HEK293 (cell line): ENCODE data around the gene WHRN.
A peak's percentile ranks its signal among the peaks of the same experiment; 100 is the strongest.

Experiments used
- BCL11B ChIP-seq: fragments of 450-650 bp; formaldehyde crosslinking; IDR thresholded peaks from 2 replicates; pipeline ENCODE4 v1.5.1; 2016; ENCODE audit warnings: low read depth, missing biosample characterization, missing genetic modification characterization
- GLI4 ChIP-seq: fragments of 450-650 bp; formaldehyde crosslinking; IDR thresholded peaks from 2 replicates; pipeline ENCODE4 v1.5.1; 2016; ENCODE audit warnings: missing biosample characterization, missing genetic modification characterization
- HOXA7 ChIP-seq: sonication (generic); formaldehyde crosslinking; IDR thresholded peaks from 2 replicates; pipeline ENCODE4 v1.8.1; 2022; ENCODE audit warnings: missing genetic modification reagents, borderline replicate concordance
- KLF10 ChIP-seq: fragments of 450-650 bp; IDR thresholded peaks from 2 replicates; pipeline ENCODE4 v1.5.1; 2018; ENCODE audit warnings: missing biosample characterization, mild to moderate bottlenecking, missing genetic modification characterization
- OSR2 ChIP-seq: fragments of 450-650 bp; formaldehyde crosslinking; IDR thresholded peaks from 2 replicates; pipeline ENCODE4 v1.5.1; 2016; ENCODE audit warnings: missing biosample characterization, missing genetic modification characterization
- PRDM6 ChIP-seq: fragments of 450-650 bp; formaldehyde crosslinking; IDR thresholded peaks from 2 replicates; pipeline ENCODE4 v1.5.1; 2017; ENCODE audit warnings: missing biosample characterization, missing genetic modification characterization
- RBAK ChIP-seq: fragments of 450-650 bp; formaldehyde crosslinking; IDR thresholded peaks from 2 replicates; pipeline ENCODE4 v1.5.1; 2016; ENCODE audit warnings: missing biosample characterization, missing genetic modification characterization
- REPIN1 ChIP-seq: fragments of 450-650 bp; formaldehyde crosslinking; IDR thresholded peaks from 2 replicates; pipeline ENCODE4 v1.5.1; 2017; ENCODE audit warnings: missing biosample characterization, missing genetic modification characterization, low read depth
- ZBTB17 ChIP-seq: fragments of 450-650 bp; formaldehyde crosslinking; IDR thresholded peaks from 2 replicates; pipeline ENCODE4 v1.5.1; 2016; ENCODE audit warnings: missing biosample characterization, missing genetic modification characterization
- ZBTB44 ChIP-seq: fragments of 450-650 bp; IDR thresholded peaks from 2 replicates; pipeline ENCODE4 v1.5.1; 2018; ENCODE audit warnings: missing biosample characterization, mild to moderate bottlenecking, missing genetic modification characterization
- ZFHX2 ChIP-seq: fragments of 450-650 bp; formaldehyde crosslinking; conservative IDR thresholded peaks from 2 replicates; pipeline ENCODE4 v1.5.1; 2016; ENCODE audit warnings: missing biosample characterization, missing genetic modification characterization
- ZNF114 ChIP-seq: fragments of 450-650 bp; formaldehyde crosslinking; IDR thresholded peaks from 2 replicates; pipeline ENCODE4 v1.5.0; 2017; ENCODE audit warnings: missing biosample characterization, missing genetic modification characterization
- ZNF169 ChIP-seq: fragments of 450-650 bp; formaldehyde crosslinking; IDR thresholded peaks from 2 replicates; pipeline ENCODE4 v1.5.1; 2016; ENCODE audit warnings: missing biosample characterization, missing genetic modification characterization
- ZNF174 ChIP-seq: fragments of 450-650 bp; formaldehyde crosslinking; IDR thresholded peaks from 2 replicates; pipeline ENCODE4 v1.5.0; 2017; ENCODE audit warnings: missing biosample characterization, mild to moderate bottlenecking, missing genetic modification characterization
- ZNF18 ChIP-seq: fragments of 450-650 bp; formaldehyde crosslinking; IDR thresholded peaks from 2 replicates; pipeline ENCODE4 v1.5.1; 2016; ENCODE audit warnings: missing biosample characterization, missing genetic modification characterization
- ZNF280D ChIP-seq: fragments of 450-650 bp; formaldehyde crosslinking; IDR thresholded peaks from 2 replicates; pipeline ENCODE4 v1.5.1; 2016; ENCODE audit warnings: missing biosample characterization, missing genetic modification characterization
- ZNF292 ChIP-seq: fragments of 450-650 bp; formaldehyde crosslinking; IDR thresholded peaks from 2 replicates; pipeline ENCODE4 v1.5.1; 2016; ENCODE audit warnings: low read depth, missing biosample characterization, missing genetic modification characterization, borderline replicate concordance
- ZNF302 ChIP-seq: fragments of 450-650 bp; formaldehyde crosslinking; IDR thresholded peaks from 2 replicates; pipeline ENCODE4 v1.5.1; 2016; ENCODE audit warnings: missing biosample characterization, missing genetic modification characterization, low read depth
- ZNF311 ChIP-seq: fragments of 450-650 bp; formaldehyde crosslinking; IDR thresholded peaks from 2 replicates; pipeline ENCODE4 v1.5.1; 2017; ENCODE audit warnings: missing biosample characterization, missing genetic modification characterization, borderline replicate concordance
- ZNF37A ChIP-seq: fragments of 450-650 bp; IDR thresholded peaks from 2 replicates; pipeline ENCODE4 v1.5.1; 2018; ENCODE audit warnings: missing biosample characterization, missing genetic modification characterization
- ZNF398 ChIP-seq: fragments of 450-650 bp; formaldehyde crosslinking; IDR thresholded peaks from 2 replicates; pipeline ENCODE4 v1.5.1; 2017; ENCODE audit warnings: missing biosample characterization, missing genetic modification characterization
- ZNF560 ChIP-seq: fragments of 450-650 bp; formaldehyde crosslinking; IDR thresholded peaks from 2 replicates; pipeline ENCODE4 v1.5.1; 2017; ENCODE audit warnings: missing biosample characterization, missing genetic modification characterization, borderline replicate concordance
- ZNF596 ChIP-seq: fragments of 450-650 bp; IDR thresholded peaks from 2 replicates; pipeline ENCODE4 v1.5.0; 2018; ENCODE audit warnings: missing biosample characterization, mild to moderate bottlenecking, missing genetic modification characterization, moderate library complexity
- ZNF626 ChIP-seq: fragments of 450-650 bp; sonication (Bioruptor Pico); formaldehyde crosslinking; IDR thresholded peaks from 2 replicates; pipeline ENCODE4 v1.5.1; 2018; ENCODE audit warnings: missing biosample characterization, missing genetic modification characterization, inconsistent platforms
- ZNF670 ChIP-seq: fragments of 450-650 bp; formaldehyde crosslinking; IDR thresholded peaks from 2 replicates; pipeline ENCODE4 v1.5.1; 2016; ENCODE audit warnings: missing biosample characterization, missing genetic modification characterization, low read depth
- ZNF747 ChIP-seq: fragments of 450-650 bp; formaldehyde crosslinking; IDR thresholded peaks from 2 replicates; pipeline ENCODE4 v1.5.1; 2016; ENCODE audit warnings: missing biosample characterization, missing genetic modification characterization
- ZNF843 ChIP-seq: fragments of 450-650 bp; formaldehyde crosslinking; IDR thresholded peaks from 2 replicates; pipeline ENCODE4 v1.5.1; 2016; ENCODE audit warnings: missing biosample characterization, missing genetic modification characterization

The WHRN gene

GRCh38 chr9:114505187-114506081, at the start of gene WHRN (continued):
- no peak for TF ChIP-seq ZNF843 (tag by site-specific recombination)
- TF ChIP-seq PRDM6 (tag by site-specific recombination): no peak
- TF ChIP-seq ZNF302: no peak
- TF ChIP-seq ZNF626 (tag by site-specific recombination): no peak
- TF ChIP-seq ZNF596 (tag by site-specific recombination): no peak
- TF ChIP-seq ZNF292: no peak
- TF ChIP-seq OSR2: no peak
- no peak for TF ChIP-seq HOXA7 (CRISPR knock-in tag)
- no peak for TF ChIP-seq ZBTB44 (tag by site-specific recombination)
- TF ChIP-seq KLF10 (tag by site-specific recombination): no peak
- TF ChIP-seq ZNF311 (tag by site-specific recombination): no peak
- no peak for TF ChIP-seq ZNF560 (tag by site-specific recombination)
- peak; percentile 28; the same call in 1 of the 2 replicates for TF ChIP-seq ZFHX2
- TF ChIP-seq ZNF37A (tag by site-specific recombination): no peak
- TF ChIP-seq BCL11B (tag by site-specific recombination): no peak
- TF ChIP-seq ZNF169 (tag by site-specific recombination): no peak
- no peak for TF ChIP-seq REPIN1 (tag by site-specific recombination)
- TF ChIP-seq ZNF174: no peak
- TF ChIP-seq ZNF18 (tag by site-specific recombination): no peak
- no peak for TF ChIP-seq ZNF280D (tag by site-specific recombination)
- TF ChIP-seq ZNF670 (tag by site-specific recombination): no peak
- peak; percentile 88 for TF ChIP-seq ZBTB17 (tag by site-specific recombination)
- TF ChIP-seq ZNF114 (tag by site-specific recombination): no peak
- TF ChIP-seq RBAK (tag by site-specific recombination): no peak
- no peak for TF ChIP-seq ZNF747 (tag by site-specific recombination)
- peak; percentile 47 for TF ChIP-seq ZNF398 (tag by site-specific recombination)
- no peak for TF ChIP-seq GLI4 (tag by site-specific recombination)
